Thyroid gland (tissue), 4 donors: Measurements from ENCODE around the gene BFSP1. TPM values are rescaled to one million over a fixed set of nuclear protein-coding genes. Genes with fewer than 3 reads are reported as not detected.

Experiments
- DNase-seq, 2 donors: peaks; one replicate each; pipeline ENCODE4 v3.0.0-alpha.2; 2019
- H3K27ac ChIP-seq, 3 donors: fragments of 200-600 bp; sonication (generic); 1 replicate in 2 of 3; 2 replicates in 1 of 3; pipeline ENCODE4 v1.5.1; 2016 to 2019; ENCODE audit warnings: mild to moderate bottlenecking in 1 of 3, moderate library complexity in 1 of 3
- H3K27me3 ChIP-seq: fragments of 200-600 bp; sonication (generic); one replicate; pipeline ENCODE4 v1.5.1; 2019
- H3K36me3 ChIP-seq, 2 donors: fragments of 200-600 bp; sonication (generic); one replicate each; pipeline ENCODE4 v1.5.1; 2016 to 2019
- H3K4me1 ChIP-seq, 2 donors: fragments of 200-600 bp; sonication (generic); one replicate each; pipeline ENCODE4 v1.5.1; 2017 to 2019
- H3K4me3 ChIP-seq, 3 donors: fragments of 200-600 bp; sonication (generic); replicated peaks in 1 of 3; 1 replicate in 2 of 3; 2 replicates in 1 of 3; pipeline ENCODE4 v1.5.1; 2016; ENCODE audit warnings: mild to moderate bottlenecking in 1 of 3
- H3K9me3 ChIP-seq: fragments of 200-600 bp; sonication (generic); one replicate; pipeline ENCODE4 v1.5.1; 2017
- CTCF ChIP-seq, 6 experiments: fragments of 200-600 bp in 3 of 6; fragments of 450-650 bp in 3 of 6; sonication (generic) in 3 of 6; IDR thresholded peaks; one replicate each; pipeline ENCODE4 v1.5.1; 2016 to 2019; ENCODE audit warnings: antibody characterized with exemption in 6 of 6, mild to moderate bottlenecking in 2 of 6, inconsistent platforms in 1 of 6, moderate library complexity in 1 of 6
- POLR2A ChIP-seq, 2 donors: fragments of 450-650 bp; IDR thresholded peaks; one replicate each; pipeline ENCODE4 v1.6.1; 2017; ENCODE audit warnings: antibody characterized with exemption in 2 of 2, mild to moderate bottlenecking in 2 of 2, moderate library complexity in 1 of 2
- WGBS, 2 donors: methylation state at CpG; one replicate each; pipeline ENCODE4 v1.1.5; 2017; 5-methylcytosine and 5-hydroxymethylcytosine counted together
- intact Hi-C: fragments of 100-400 bp; cut with DNase I; formaldehyde crosslinking; loops from one replicate; pipeline ENCODE4 v1.15.1; 2023
- total RNA-seq, 4 donors: library from RNA; depleted of rRNA; stranded (reverse); fragments of >200 nt; gene quantifications; one replicate each; pipeline ENCODE4 v1.2.3, GENCODE V29; 2016

Gene BFSP1
- total RNA-seq, 4 donors from 2014 or later = 2.7 to 8.7 (median 4.2) TPM

- intact Hi-C loops = no loop called here
- TF ChIP-seq CTCF (IDR thresholded peaks at IDR 0.05) = no peak
- TF ChIP-seq POLR2A (IDR thresholded peaks at IDR 0.05) = no peak
- Histone ChIP-seq H3K36me3 (no peaks in the 10 kb centered on the region), H3K9me3 (no peaks in the 10 kb centered on the region), H3K27me3 (no peaks in the 10 kb centered on the region), H3K4me1 (no peaks in the 10 kb centered on the region), H3K27ac (no peak overlapping the region), H3K4me3 (no peak overlapping the region)
- 95 to 96% methylated on average over 6 of the region's 6 CpGs for WGBS, 2 donors
- no peak for DNase-seq
These were observed 73.5 kb downstream of the BFSP1 start for GRCh38 chr20:17457588-17458190.

GRCh38 chr20:17457079-17457478, 74.1 kb downstream of the BFSP1 start:
- WGBS, 2 donors = 70 to 85% methylated on average over 1 of the region's 1 CpG

GRCh38 chr20:17456279-17456678, 74.9 kb downstream of the BFSP1 start:
- H3K4me1 ChIP-seq = no peaks in the 10 kb centered on the region
- no peak overlapping the region for H3K4me3 ChIP-seq
- H3K9me3 ChIP-seq = no peaks in the 10 kb centered on the region
- no peaks in the 10 kb centered on the region for H3K36me3 ChIP-seq
- no peak for DNase-seq
- no peak for TF ChIP-seq POLR2A (IDR thresholded peaks at IDR 0.05)
- TF ChIP-seq CTCF (IDR thresholded peaks at IDR 0.05) = no peak
- no peaks in the 10 kb centered on the region for H3K27me3 ChIP-seq
- 80 to 85% methylated on average over 8 of the region's 8 CpGs for WGBS, 2 donors
- intact Hi-C loops = no loop called here
- no peak overlapping the region for H3K27ac ChIP-seq

More at GRCh38 chr20:17457079-17457478, 74.1 kb downstream of the BFSP1 start:
- no peaks in the 10 kb centered on the region for H3K27me3 ChIP-seq
- intact Hi-C loops = no loop called here
- no peaks in the 10 kb centered on the region for H3K4me1 ChIP-seq
- H3K36me3 ChIP-seq = no peaks in the 10 kb centered on the region
- no peak for DNase-seq
- H3K4me3 ChIP-seq = no peak overlapping the region
- H3K9me3 ChIP-seq = no peaks in the 10 kb centered on the region
- no peak overlapping the region for H3K27ac ChIP-seq
- TF ChIP-seq CTCF (IDR thresholded peaks at IDR 0.05) = no peak

- no peak for TF ChIP-seq POLR2A (IDR thresholded peaks at IDR 0.05)
- Histone ChIP-seq H3K27ac (no peak overlapping the region), H3K4me3 (no peak overlapping the region), H3K4me1 (no peaks in the 10 kb centered on the region), H3K27me3 (no peaks in the 10 kb centered on the region), H3K9me3 (no peaks in the 10 kb centered on the region), H3K36me3 (no peaks in the 10 kb centered on the region)
- intact Hi-C loops = no loop called here
- no peak for DNase-seq
- WGBS, 2 donors = 89 to 90% methylated on average over 22 of the region's 22 CpGs
These were observed 77.6 kb downstream of the BFSP1 start for GRCh38 chr20:17453592-17453991.

- intact Hi-C loops = no loop called here
- 75 to 83% methylated on average over 3 of the region's 3 CpGs for WGBS, 2 donors
These were observed 78.7 kb downstream of the BFSP1 start for GRCh38 chr20:17452441-17452840.

More at GRCh38 chr20:17452441-17452840, 78.7 kb downstream of the BFSP1 start:
- no peaks in the 10 kb centered on the region for H3K36me3 ChIP-seq
- no peak for DNase-seq
- no peak overlapping the region for H3K27ac ChIP-seq
- H3K4me3 ChIP-seq = no peak overlapping the region
- no peaks in the 10 kb centered on the region for H3K9me3 ChIP-seq
- H3K4me1 ChIP-seq = no peaks in the 10 kb centered on the region
- no peak for TF ChIP-seq POLR2A (IDR thresholded peaks at IDR 0.05)
- no peak for TF ChIP-seq CTCF (IDR thresholded peaks at IDR 0.05)
- H3K27me3 ChIP-seq = no peaks in the 10 kb centered on the region
